Liver (tissue), 9 donors: ENCODE data around the gene MOGAT3. TPM values are rescaled to one million over a fixed set of nuclear protein-coding genes. Genes with fewer than 3 reads are reported as not detected.
A peak's percentile ranks its signal among the peaks of the same experiment; 100 is the strongest.
"Not testable (repeated sequence)": the region's sequence is repeated elsewhere in the genome, so short reads cannot be mapped to it uniquely, and the experiment has no call there.

Experiments
- DNase-seq: peaks from one replicate; pipeline ENCODE4 v3.0.0-alpha.2; 2017; ENCODE audit warnings: low spot score
- H3K27ac ChIP-seq, 2 donors: one replicate each; pipeline ENCODE4 v1.7.0; 2013; ENCODE audit warnings: inconsistent platforms in 2 of 2, low read length in 2 of 2, control low read depth in 1 of 2, low read depth in 1 of 2, mild to moderate bottlenecking in 1 of 2
- H3K27me3 ChIP-seq, 4 donors: one replicate each; pipeline versions ENCODE4 v1.6.1 to v1.7.0; 2013; ENCODE audit warnings: low read length in 3 of 4, inconsistent platforms in 1 of 4, mild to moderate bottlenecking in 1 of 4, moderate library complexity in 1 of 4; ENCODE audit not compliant: control insufficient read depth in 4 of 4, insufficient read depth in 4 of 4
- H3K36me3 ChIP-seq, 4 donors: one replicate each; pipeline versions ENCODE4 v1.6.1 to v1.7.0; 2013; ENCODE audit warnings: low read length in 3 of 4, mild to moderate bottlenecking in 3 of 4, low read depth in 1 of 4, moderate library complexity in 1 of 4; ENCODE audit not compliant: control insufficient read depth in 4 of 4, insufficient read depth in 3 of 4
- H3K4me1 ChIP-seq, 4 donors: one replicate each; pipeline versions ENCODE4 v1.6.1 to v1.7.0; 2013; ENCODE audit warnings: low read length in 3 of 4, mild to moderate bottlenecking in 3 of 4, moderate library complexity in 1 of 4; ENCODE audit not compliant: control insufficient read depth in 4 of 4, insufficient read depth in 4 of 4
- H3K4me3 ChIP-seq, 3 donors: one replicate each; pipeline versions ENCODE4 v1.6.1 to v1.7.0; 2013; ENCODE audit warnings: low read length in 3 of 3, control low read depth in 1 of 3, low read depth in 1 of 3, mild to moderate bottlenecking in 1 of 3
- H3K9ac ChIP-seq, 2 donors: one replicate each; pipeline ENCODE4 v1.7.0; 2013; ENCODE audit warnings: low read length in 2 of 2, mild to moderate bottlenecking in 2 of 2, moderate library complexity in 2 of 2, control low read depth in 1 of 2, low read depth in 1 of 2
- H3K9me3 ChIP-seq, 4 donors: one replicate each; pipeline versions ENCODE4 v1.6.1 to v1.7.0; 2013; ENCODE audit warnings: low read length in 3 of 4; ENCODE audit not compliant: control insufficient read depth in 4 of 4
- EGR1 ChIP-seq, 2 donors: IDR thresholded peaks; 2 replicates each; pipeline ENCODE4 v1.6.1; 2016 to 2018; ENCODE audit warnings: antibody characterized with exemption in 2 of 2, low read depth in 2 of 2
- FOXA1 ChIP-seq: IDR thresholded peaks from 2 replicates; pipeline ENCODE4 v1.6.1; 2016; ENCODE audit warnings: antibody characterized with exemption
- HNF4A ChIP-seq, 2 donors: conservative IDR thresholded peaks; 2 replicates each; pipeline ENCODE4 v1.6.1; 2016; ENCODE audit warnings: antibody characterized with exemption in 2 of 2, mild to moderate bottlenecking in 2 of 2
- HNF4G ChIP-seq: IDR thresholded peaks from 2 replicates; pipeline ENCODE4 v1.6.1; 2016; ENCODE audit warnings: antibody characterized with exemption
- JUND ChIP-seq, 2 donors: IDR thresholded peaks; 2 replicates each; pipeline ENCODE4 v1.6.1; 2016; ENCODE audit warnings: antibody characterized with exemption in 2 of 2
- NR2F2 ChIP-seq: IDR thresholded peaks from 2 replicates; pipeline ENCODE4 v1.6.1; 2016; ENCODE audit warnings: antibody characterized with exemption
- RAD21 ChIP-seq, 2 donors: IDR thresholded peaks; 2 replicates each; pipeline ENCODE4 v1.6.1; 2016; ENCODE audit warnings: antibody characterized with exemption in 2 of 2, mild to moderate bottlenecking in 2 of 2
- SP1 ChIP-seq: IDR thresholded peaks from 2 replicates; pipeline ENCODE4 v1.6.1; 2018; ENCODE audit warnings: antibody characterized with exemption, mild to moderate bottlenecking
- TAF1 ChIP-seq: conservative IDR thresholded peaks from 2 replicates; pipeline ENCODE4 v1.6.1; 2016; ENCODE audit warnings: antibody characterized with exemption, mild to moderate bottlenecking
- YY1 ChIP-seq: IDR thresholded peaks from 2 replicates; pipeline ENCODE4 v1.6.1; 2016; ENCODE audit warnings: antibody characterized with exemption, mild to moderate bottlenecking
- WGBS: extraction: QIAGEN DNeasy Blood & Tissue Kit; methylation state at CpG from one replicate; pipeline ENCODE4 v1.1.7; 2013; 5-methylcytosine and 5-hydroxymethylcytosine counted together
- polyA plus RNA-seq, 2 donors: library from polyadenylated mRNA; stranded (reverse) in 1 of 2; unstranded in 1 of 2; fragments of 200-250 nt in 1 of 2; fragments of >200 nt in 1 of 2; fragmentation: Nextera tagmentation in 1 of 2; extraction: Ambion mirVana in 1 of 2; gene quantifications; one replicate each; pipeline versions ENCODE4 v1.2.1 to v1.2.3, GENCODE V29; 2013 to 2015
- total RNA-seq, 2 donors: library from RNA; depleted of rRNA; stranded (reverse); fragments of >200 nt; gene quantifications; one replicate each; pipeline ENCODE4 v1.2.3, GENCODE V29; 2014
- TF ChIP-seq, protein P1 (sequence below): fragments of 150-350 bp; IDR thresholded peaks from 2 replicates; pipeline ENCODE4 v1.5.1; 2017; ENCODE audit warnings: improper control_type of control experiment, low read depth, low read length; ENCODE audit not compliant: missing input control
- TF ChIP-seq, protein P2 (sequence below): IDR thresholded peaks from 2 replicates; pipeline ENCODE4 v1.6.1; 2016; ENCODE audit warnings: antibody characterized with exemption
- TF ChIP-seq, protein P3 (sequence below): IDR thresholded peaks from 2 replicates; pipeline ENCODE4 v1.6.1; 2016; ENCODE audit warnings: antibody characterized with exemption, mild to moderate bottlenecking
- TF ChIP-seq, protein P4 (sequence below): IDR thresholded peaks from 2 replicates; pipeline ENCODE4 v1.6.1; 2016; ENCODE audit warnings: antibody characterized with exemption
- donor health status: healthy.
- donor health status: healthy.
- donor health status: healthy.
- donor health status: healthy.
- donor health status: healthy.

MOGAT3 gene
- total and polyA plus RNA-seq, 4 donors, result 1.8 to 7.9 (median 3.7) TPM

DNA sequence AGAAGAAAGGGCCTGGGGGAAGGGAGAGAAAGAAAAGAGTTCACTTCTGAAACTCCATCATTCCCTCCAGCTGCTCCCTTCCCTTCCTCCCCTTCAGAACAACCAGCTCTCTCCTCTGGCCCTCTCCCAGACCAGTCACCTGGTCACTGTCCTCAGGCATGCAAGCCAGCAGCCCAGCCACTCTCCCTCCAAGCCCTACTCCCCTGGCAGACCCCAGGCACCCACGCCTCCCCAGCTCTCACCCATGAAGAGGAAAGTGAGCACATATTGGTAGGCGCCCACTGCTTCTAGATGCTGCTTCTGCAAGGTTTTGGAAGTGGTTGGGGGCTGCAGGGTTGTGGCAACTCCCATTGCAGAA lies 353 bp downstream of the MOGAT3 start:
- Histone ChIP-seq H3K36me3 (peaks cover 0 to 1% (median 0%) of the 10 kb centered on the region in 4 donors), H3K9ac (no peak overlapping the region), H3K9me3 (no peaks in the 10 kb centered on the region), H3K27me3 (no peaks in the 10 kb centered on the region), H3K4me3 (peak overlapping the region in 2 of 3 donors; percentile 6 to 32), H3K4me1 (peaks cover 2 to 27% (median 15%) of the 10 kb centered on the region in 4 donors), H3K27ac (peak overlapping the region; percentile 3 to 40)
- DNase-seq, result no peak
- 62% methylated on average over 2 of the region's 2 CpGs for WGBS
- TF ChIP-seq NR2F2 (no peak), HNF4A (conservative IDR thresholded peaks at IDR 0.05) (no peak), TAF1 (no peak), SP1 (no peak), YY1 (no peak), EGR1 (IDR thresholded peaks at IDR 0.05; ENCODE audit: low read depth in 2 of 2) (no peak), HNF4G (no peak), FOXA1 (no peak)
- TF ChIP-seq, protein P1, sequence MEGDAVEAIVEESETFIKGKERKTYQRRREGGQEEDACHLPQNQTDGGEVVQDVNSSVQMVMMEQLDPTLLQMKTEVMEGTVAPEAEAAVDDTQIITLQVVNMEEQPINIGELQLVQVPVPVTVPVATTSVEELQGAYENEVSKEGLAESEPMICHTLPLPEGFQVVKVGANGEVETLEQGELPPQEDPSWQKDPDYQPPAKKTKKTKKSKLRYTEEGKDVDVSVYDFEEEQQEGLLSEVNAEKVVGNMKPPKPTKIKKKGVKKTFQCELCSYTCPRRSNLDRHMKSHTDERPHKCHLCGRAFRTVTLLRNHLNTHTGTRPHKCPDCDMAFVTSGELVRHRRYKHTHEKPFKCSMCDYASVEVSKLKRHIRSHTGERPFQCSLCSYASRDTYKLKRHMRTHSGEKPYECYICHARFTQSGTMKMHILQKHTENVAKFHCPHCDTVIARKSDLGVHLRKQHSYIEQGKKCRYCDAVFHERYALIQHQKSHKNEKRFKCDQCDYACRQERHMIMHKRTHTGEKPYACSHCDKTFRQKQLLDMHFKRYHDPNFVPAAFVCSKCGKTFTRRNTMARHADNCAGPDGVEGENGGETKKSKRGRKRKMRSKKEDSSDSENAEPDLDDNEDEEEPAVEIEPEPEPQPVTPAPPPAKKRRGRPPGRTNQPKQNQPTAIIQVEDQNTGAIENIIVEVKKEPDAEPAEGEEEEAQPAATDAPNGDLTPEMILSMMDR, result no peak
- TF ChIP-seq, protein P2, sequence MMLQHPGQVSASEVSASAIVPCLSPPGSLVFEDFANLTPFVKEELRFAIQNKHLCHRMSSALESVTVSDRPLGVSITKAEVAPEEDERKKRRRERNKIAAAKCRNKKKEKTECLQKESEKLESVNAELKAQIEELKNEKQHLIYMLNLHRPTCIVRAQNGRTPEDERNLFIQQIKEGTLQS, result no peak
- TF ChIP-seq, protein P3, sequence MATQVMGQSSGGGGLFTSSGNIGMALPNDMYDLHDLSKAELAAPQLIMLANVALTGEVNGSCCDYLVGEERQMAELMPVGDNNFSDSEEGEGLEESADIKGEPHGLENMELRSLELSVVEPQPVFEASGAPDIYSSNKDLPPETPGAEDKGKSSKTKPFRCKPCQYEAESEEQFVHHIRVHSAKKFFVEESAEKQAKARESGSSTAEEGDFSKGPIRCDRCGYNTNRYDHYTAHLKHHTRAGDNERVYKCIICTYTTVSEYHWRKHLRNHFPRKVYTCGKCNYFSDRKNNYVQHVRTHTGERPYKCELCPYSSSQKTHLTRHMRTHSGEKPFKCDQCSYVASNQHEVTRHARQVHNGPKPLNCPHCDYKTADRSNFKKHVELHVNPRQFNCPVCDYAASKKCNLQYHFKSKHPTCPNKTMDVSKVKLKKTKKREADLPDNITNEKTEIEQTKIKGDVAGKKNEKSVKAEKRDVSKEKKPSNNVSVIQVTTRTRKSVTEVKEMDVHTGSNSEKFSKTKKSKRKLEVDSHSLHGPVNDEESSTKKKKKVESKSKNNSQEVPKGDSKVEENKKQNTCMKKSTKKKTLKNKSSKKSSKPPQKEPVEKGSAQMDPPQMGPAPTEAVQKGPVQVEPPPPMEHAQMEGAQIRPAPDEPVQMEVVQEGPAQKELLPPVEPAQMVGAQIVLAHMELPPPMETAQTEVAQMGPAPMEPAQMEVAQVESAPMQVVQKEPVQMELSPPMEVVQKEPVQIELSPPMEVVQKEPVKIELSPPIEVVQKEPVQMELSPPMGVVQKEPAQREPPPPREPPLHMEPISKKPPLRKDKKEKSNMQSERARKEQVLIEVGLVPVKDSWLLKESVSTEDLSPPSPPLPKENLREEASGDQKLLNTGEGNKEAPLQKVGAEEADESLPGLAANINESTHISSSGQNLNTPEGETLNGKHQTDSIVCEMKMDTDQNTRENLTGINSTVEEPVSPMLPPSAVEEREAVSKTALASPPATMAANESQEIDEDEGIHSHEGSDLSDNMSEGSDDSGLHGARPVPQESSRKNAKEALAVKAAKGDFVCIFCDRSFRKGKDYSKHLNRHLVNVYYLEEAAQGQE, result no peak

DNA sequence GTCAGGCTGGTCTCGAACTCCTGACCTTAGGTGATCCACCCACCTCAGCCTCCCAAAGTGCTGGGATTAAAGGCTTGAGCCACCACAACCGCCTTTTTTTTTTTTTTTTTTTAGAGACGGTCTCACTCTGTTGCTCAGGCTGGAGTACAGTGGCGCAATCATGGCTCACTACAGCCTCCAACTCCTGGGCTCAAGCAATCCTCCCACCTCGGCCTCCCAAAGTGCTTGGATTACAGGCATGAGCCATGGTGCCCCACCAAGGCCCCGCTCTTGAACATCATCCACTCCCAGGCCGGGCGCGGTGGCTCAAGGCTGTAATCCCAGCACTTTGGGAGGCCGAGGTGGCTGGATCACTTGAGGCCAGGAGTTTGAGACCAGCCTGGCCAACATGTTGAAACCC lies 1.3 kb downstream of the MOGAT3 start:
- DNase-seq, H3K27ac ChIP-seq, H3K9ac ChIP-seq, H3K27me3 ChIP-seq, H3K9me3 ChIP-seq, H3K36me3 ChIP-seq, H3K4me3 ChIP-seq: not testable (repeated sequence)
- WGBS, result 94% methylated on average over 10 of the region's 10 CpGs
- peaks cover 2 to 27% (median 15%) of the 10 kb centered on the region in 4 donors for H3K4me1 ChIP-seq

DNA sequence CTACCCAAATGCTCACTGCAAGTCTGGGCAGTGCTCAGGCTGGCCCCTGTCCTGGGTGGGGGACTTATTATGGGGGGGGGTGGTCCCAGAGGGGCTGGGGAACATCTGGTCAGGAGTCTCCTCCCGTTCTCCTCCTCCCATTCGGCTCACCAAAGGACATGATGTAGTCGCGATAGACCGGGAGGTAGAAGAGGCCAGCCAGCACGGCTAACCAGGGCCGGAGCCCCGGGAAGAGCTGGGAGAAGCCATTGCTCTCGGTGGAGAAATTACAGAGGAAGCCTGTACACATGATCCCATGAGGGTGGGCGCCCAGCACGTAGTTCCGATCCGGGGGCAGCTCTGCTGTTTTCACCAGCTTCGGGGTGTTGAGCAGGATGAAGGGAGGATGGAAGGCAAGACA lies 2.4 kb downstream of the MOGAT3 start:
- Histone ChIP-seq H3K4me3 (no peak overlapping the region), H3K27me3 (no peaks in the 10 kb centered on the region), H3K9ac (no peak overlapping the region), H3K36me3 (peaks cover 0 to 1% (median 0%) of the 10 kb centered on the region in 4 donors), H3K9me3 (no peaks in the 10 kb centered on the region), H3K27ac (no peak overlapping the region), H3K4me1 (peaks cover 2 to 27% (median 15%) of the 10 kb centered on the region in 4 donors)
- 89% methylated on average over 14 of the region's 14 CpGs for WGBS
- no peak for DNase-seq
- TF ChIP-seq EGR1 (IDR thresholded peaks at IDR 0.05; ENCODE audit: low read depth in 2 of 2), result no peak
- TF ChIP-seq, protein P3, result no peak
- TF ChIP-seq, protein P4, sequence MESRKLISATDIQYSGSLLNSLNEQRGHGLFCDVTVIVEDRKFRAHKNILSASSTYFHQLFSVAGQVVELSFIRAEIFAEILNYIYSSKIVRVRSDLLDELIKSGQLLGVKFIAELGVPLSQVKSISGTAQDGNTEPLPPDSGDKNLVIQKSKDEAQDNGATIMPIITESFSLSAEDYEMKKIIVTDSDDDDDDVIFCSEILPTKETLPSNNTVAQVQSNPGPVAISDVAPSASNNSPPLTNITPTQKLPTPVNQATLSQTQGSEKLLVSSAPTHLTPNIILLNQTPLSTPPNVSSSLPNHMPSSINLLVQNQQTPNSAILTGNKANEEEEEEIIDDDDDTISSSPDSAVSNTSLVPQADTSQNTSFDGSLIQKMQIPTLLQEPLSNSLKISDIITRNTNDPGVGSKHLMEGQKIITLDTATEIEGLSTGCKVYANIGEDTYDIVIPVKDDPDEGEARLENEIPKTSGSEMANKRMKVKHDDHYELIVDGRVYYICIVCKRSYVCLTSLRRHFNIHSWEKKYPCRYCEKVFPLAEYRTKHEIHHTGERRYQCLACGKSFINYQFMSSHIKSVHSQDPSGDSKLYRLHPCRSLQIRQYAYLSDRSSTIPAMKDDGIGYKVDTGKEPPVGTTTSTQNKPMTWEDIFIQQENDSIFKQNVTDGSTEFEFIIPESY, result no peak
- TF ChIP-seq RAD21 (IDR thresholded peaks at IDR 0.05), result no peak
- TF ChIP-seq HNF4G, result no peak
- no peak for TF ChIP-seq JUND (IDR thresholded peaks at IDR 0.05)
- TF ChIP-seq, protein P1, result no peak
- no peak for TF ChIP-seq SP1
